Ectodermal cell (in vitro differentiated cells): ENCODE results near the gene BRINP3.

ENCODE experiments used
- H3K27ac ChIP-seq: 2 replicates; pipeline ENCODE4 v1.7.0; 2013; ENCODE audit warnings: mild to moderate bottlenecking, low read depth, low read length; ENCODE audit not compliant: insufficient read depth, poor library complexity, severe bottlenecking
- H3K27me3 ChIP-seq: 2 replicates; pipeline ENCODE4 v1.7.0; 2013; ENCODE audit warnings: mild to moderate bottlenecking, low read length; ENCODE audit not compliant: insufficient read depth, control insufficient read depth, poor library complexity, severe bottlenecking
- H3K36me3 ChIP-seq: one replicate; pipeline ENCODE4 v1.7.0; 2013; ENCODE audit warnings: low read length; ENCODE audit not compliant: control insufficient read depth, insufficient read depth
- H3K4me1 ChIP-seq: one replicate; pipeline ENCODE4 v1.7.0; 2013; ENCODE audit warnings: low read length; ENCODE audit not compliant: control insufficient read depth, insufficient read depth
- H3K4me3 ChIP-seq: 2 replicates; pipeline ENCODE4 v1.7.0; 2013; ENCODE audit warnings: low read depth, low read length, control low read depth; ENCODE audit not compliant: insufficient read depth
- H3K9me3 ChIP-seq: 2 replicates; pipeline ENCODE4 v1.7.0; 2013; ENCODE audit warnings: mild to moderate bottlenecking, low read length, moderate library complexity; ENCODE audit not compliant: control insufficient read depth
- WGBS, 2 experiments: methylation state at CpG; one replicate each; pipeline ENCODE4 v1.1.7; 2013; ENCODE audit warnings: missing lambda C conversion rate in 2 of 2; 5-methylcytosine and 5-hydroxymethylcytosine counted together

The BRINP3 gene

GRCh38 chr1:190455631-190456030 lies 22.0 kb downstream of the BRINP3 start:
- no peaks in the 10 kb centered on the region for H3K27me3 ChIP-seq
- WGBS, 2 experiments, result 100% methylated on average over 1 of the region's 1 CpG; no CpG with 5 or more reads in 1 of the 2 experiments
- no peaks in the 10 kb centered on the region for H3K36me3 ChIP-seq

GRCh38 chr1:190453550-190453949 lies 24.1 kb downstream of the BRINP3 start:
- no peak overlapping the region for H3K27ac ChIP-seq
- H3K4me1 ChIP-seq, result no peaks in the 10 kb centered on the region
- no peaks in the 10 kb centered on the region for H3K9me3 ChIP-seq
- no peaks in the 10 kb centered on the region for H3K27me3 ChIP-seq
- H3K4me3 ChIP-seq, result no peak overlapping the region
- H3K36me3 ChIP-seq, result no peaks in the 10 kb centered on the region

More at GRCh38 chr1:190455631-190456030, 22.0 kb downstream of the BRINP3 start:
- Histone ChIP-seq H3K4me1 (no peaks in the 10 kb centered on the region), H3K27ac (no peak overlapping the region), H3K4me3 (no peak overlapping the region), H3K9me3 (no peaks in the 10 kb centered on the region)

- 89 to 92% methylated on average over 16 of the region's 17 CpGs for WGBS, 2 experiments
These were observed 25.3 kb downstream of the BRINP3 start for GRCh38 chr1:190452272-190452848.

GRCh38 chr1:190444464-190444863 lies 33.2 kb downstream of the BRINP3 start:
- Histone ChIP-seq H3K27ac (no peak overlapping the region), H3K4me3 (no peak overlapping the region), H3K9me3 (no peaks in the 10 kb centered on the region), H3K4me1 (no peaks in the 10 kb centered on the region), H3K27me3 (no peaks in the 10 kb centered on the region), H3K36me3 (no peaks in the 10 kb centered on the region)
- 93 to 96% methylated on average over 12 of the region's 12 CpGs for WGBS, 2 experiments

More at GRCh38 chr1:190452272-190452848, 25.3 kb downstream of the BRINP3 start:
- Histone ChIP-seq H3K4me3 (no peak overlapping the region), H3K36me3 (no peaks in the 10 kb centered on the region), H3K27me3 (no peaks in the 10 kb centered on the region), H3K4me1 (no peaks in the 10 kb centered on the region), H3K27ac (no peak overlapping the region), H3K9me3 (no peaks in the 10 kb centered on the region)

- WGBS, 2 experiments, result 76 to 86% methylated on average over 2 of the region's 2 CpGs
These were observed 38.2 kb downstream of the BRINP3 start for GRCh38 chr1:190439447-190439846.

GRCh38 chr1:190436615-190437014 lies 41.0 kb downstream of the BRINP3 start:
- WGBS, 2 experiments, result 100% methylated on average over 1 of the region's 1 CpG
- no peak overlapping the region for H3K4me3 ChIP-seq
- H3K36me3 ChIP-seq, result no peaks in the 10 kb centered on the region
- no peaks in the 10 kb centered on the region for H3K4me1 ChIP-seq
- H3K27me3 ChIP-seq, result no peaks in the 10 kb centered on the region
- H3K27ac ChIP-seq, result no peak overlapping the region
- H3K9me3 ChIP-seq, result no peaks in the 10 kb centered on the region

More at GRCh38 chr1:190439447-190439846, 38.2 kb downstream of the BRINP3 start:
- H3K4me3 ChIP-seq, result no peak overlapping the region
- H3K27ac ChIP-seq, result no peak overlapping the region
- H3K9me3 ChIP-seq, result no peaks in the 10 kb centered on the region
- H3K4me1 ChIP-seq, result no peaks in the 10 kb centered on the region
- H3K36me3 ChIP-seq, result no peaks in the 10 kb centered on the region
- no peaks in the 10 kb centered on the region for H3K27me3 ChIP-seq

GRCh38 chr1:190429932-190430331 lies 47.7 kb downstream of the BRINP3 start:
- Histone ChIP-seq H3K27ac (no peak overlapping the region), H3K36me3 (no peaks in the 10 kb centered on the region), H3K27me3 (no peaks in the 10 kb centered on the region), H3K4me1 (no peaks in the 10 kb centered on the region), H3K4me3 (no peak overlapping the region), H3K9me3 (no peaks in the 10 kb centered on the region)
- WGBS, 2 experiments, result 90 to 92% methylated on average over 2 of the region's 2 CpGs

GRCh38 chr1:190429141-190429540 lies 48.5 kb downstream of the BRINP3 start:
- no peaks in the 10 kb centered on the region for H3K36me3 ChIP-seq
- H3K9me3 ChIP-seq, result no peaks in the 10 kb centered on the region
- H3K27me3 ChIP-seq, result no peaks in the 10 kb centered on the region
- H3K4me3 ChIP-seq, result no peak overlapping the region
- H3K27ac ChIP-seq, result no peak overlapping the region
- no peaks in the 10 kb centered on the region for H3K4me1 ChIP-seq

- H3K4me1 ChIP-seq, result no peaks in the 10 kb centered on the region
- no peaks in the 10 kb centered on the region for H3K27me3 ChIP-seq
- H3K4me3 ChIP-seq, result no peak overlapping the region
- no peaks in the 10 kb centered on the region for H3K36me3 ChIP-seq
- WGBS, 2 experiments, result no CpG with 5 or more reads among the region's 1 CpG
- H3K9me3 ChIP-seq, result no peaks in the 10 kb centered on the region
- H3K27ac ChIP-seq, result no peak overlapping the region
These were observed 61.4 kb downstream of the BRINP3 start for GRCh38 chr1:190416239-190416638.

- Histone ChIP-seq H3K4me3 (no peak overlapping the region), H3K27me3 (no peaks in the 10 kb centered on the region), H3K4me1 (no peaks in the 10 kb centered on the region), H3K36me3 (no peaks in the 10 kb centered on the region), H3K9me3 (no peaks in the 10 kb centered on the region), H3K27ac (no peak overlapping the region)
- no CpG with 5 or more reads among the region's 3 CpGs for WGBS, 2 experiments
These were observed 64.5 kb downstream of the BRINP3 start for GRCh38 chr1:190413142-190413541.

- Histone ChIP-seq H3K36me3 (no peaks in the 10 kb centered on the region), H3K4me1 (no peaks in the 10 kb centered on the region), H3K27me3 (no peaks in the 10 kb centered on the region), H3K9me3 (no peaks in the 10 kb centered on the region), H3K27ac (no peak overlapping the region), H3K4me3 (no peak overlapping the region)
- WGBS, 2 experiments, result 88 to 90% methylated on average over 3 of the region's 3 CpGs
These were observed 74.3 kb downstream of the BRINP3 start for GRCh38 chr1:190403402-190403801.
